Uterus (tissue), 2 donors: ENCODE measurements around the gene ADAM23.

Experiments
- CTCF ChIP-seq, 4 experiments: fragments of 200-600 bp in 2 of 4; fragments of 450-650 bp in 2 of 4; sonication (generic) in 2 of 4; IDR thresholded peaks; one replicate each; pipeline ENCODE4 v1.5.1; 2016 to 2019; ENCODE audit warnings: antibody characterized with exemption in 4 of 4, mild to moderate bottlenecking in 2 of 4, moderate library complexity in 1 of 4
- POLR2A ChIP-seq, 2 donors: fragments of 450-650 bp; IDR thresholded peaks; one replicate each; pipeline ENCODE4 v1.6.1; 2016; ENCODE audit warnings: antibody characterized with exemption in 2 of 2, mild to moderate bottlenecking in 1 of 2, moderate library complexity in 1 of 2

GRCh38 chr2:206611191-206611590, 167.9 kb downstream of the ADAM23 start:
- TF ChIP-seq CTCF (IDR thresholded peaks at IDR 0.05) (no peak), POLR2A (IDR thresholded peaks at IDR 0.05) (no peak)
